H1 (cell line): ENCODE results near the gene SBF2. TPM values are rescaled to one million over a fixed set of nuclear protein-coding genes. Genes with fewer than 3 reads are reported as not detected.

Experiments
- CTCF ChIA-PET: fragments of 300-600 bp; sonication (Branson Sonifier 250); formaldehyde crosslinking; loops from one replicate; lab custom pipeline; 2021; ENCODE audit not compliant: partially characterized antibody; lab: Charles Lee
- POLR2A ChIA-PET: fragments of 300-600 bp; sonication (Branson Sonifier 250); formaldehyde crosslinking; loops from one replicate; lab custom pipeline; 2021; ENCODE audit warnings: inconsistent platforms; ENCODE audit not compliant: partially characterized antibody; lab: Charles Lee
- DNase-seq, 2 experiments: peaks; one replicate each; pipeline versions ENCODE4 v3.0.0 to v3.0.0-alpha.2; 2010 to 2022; ENCODE audit warnings: low spot score in 2 of 2, low read depth in 1 of 2, mixed read lengths in 1 of 2
- FAIRE-seq: peaks from 2 replicates; lab custom pipeline; 2011; peaks lifted over from hg19 to GRCh38; lab: Jason Lieb, UNC
- H2AFZ ChIP-seq: 2 replicates; pipeline ENCODE4 v1.8.1; 2012; ENCODE audit warnings: low read length, inconsistent platforms
- H2AK5ac ChIP-seq: 2 replicates; pipeline ENCODE4 v1.6.1; 2013; ENCODE audit warnings: low read depth, low read length
- H2BK120ac ChIP-seq: replicated peaks from 2 replicates; pipeline ENCODE3; 2013; ENCODE audit warnings: low read depth, low read length, inconsistent platforms
- H2BK12ac ChIP-seq: 2 replicates; pipeline ENCODE4 v1.6.1; 2013; ENCODE audit warnings: low read depth, low read length
- H2BK15ac ChIP-seq: 2 replicates; pipeline ENCODE4 v1.6.1; 2013; ENCODE audit warnings: low read length
- H2BK20ac ChIP-seq: 2 replicates; pipeline ENCODE4 v1.6.1; 2013; ENCODE audit warnings: low read length
- H2BK5ac ChIP-seq: 2 replicates; pipeline ENCODE4 v1.6.1; 2013; ENCODE audit warnings: low read depth, low read length
- H3K14ac ChIP-seq: 2 replicates; pipeline ENCODE4 v1.6.1; 2013; ENCODE audit warnings: inconsistent platforms; ENCODE audit not compliant: insufficient read length
- H3K18ac ChIP-seq: 2 replicates; pipeline ENCODE4 v1.6.1; 2013; ENCODE audit warnings: low read length; ENCODE audit errors: extremely low read depth
- H3K23ac ChIP-seq: 2 replicates; pipeline ENCODE4 v1.6.1; 2013; ENCODE audit warnings: inconsistent platforms; ENCODE audit not compliant: insufficient read length
- H3K23me2 ChIP-seq: 2 replicates; pipeline ENCODE4 v1.6.1; 2013; ENCODE audit warnings: low read depth, low read length
- H3K27ac ChIP-seq: 2 replicates; pipeline ENCODE4 v1.6.1; 2011; ENCODE audit warnings: low read depth, low read length, inconsistent platforms
- H3K27me3 ChIP-seq, 4 experiments: replicated peaks in 1 of 4; 1 replicate in 1 of 4; 2 replicates in 3 of 4; pipeline versions ENCODE4 v1.6.1 to v1.8.1; 2011 to 2013; ENCODE audit warnings: low read length in 3 of 4, mild to moderate bottlenecking in 3 of 4, inconsistent platforms in 2 of 4, mixed read lengths in 2 of 4, moderate library complexity in 1 of 4; ENCODE audit not compliant: control insufficient read depth in 3 of 4, insufficient read depth in 3 of 4; ENCODE audit errors: extremely low read depth in 1 of 4
- H3K36me3 ChIP-seq, 4 experiments: 2 replicates each; pipeline versions ENCODE4 v1.6.1 to v1.8.1; 2011 to 2013; ENCODE audit warnings: mild to moderate bottlenecking in 4 of 4, low read length in 3 of 4, moderate library complexity in 2 of 4, control low read depth in 1 of 4, inconsistent platforms in 1 of 4; ENCODE audit not compliant: insufficient read depth in 4 of 4, control insufficient read depth in 2 of 4
- H3K4ac ChIP-seq: replicated peaks from 2 replicates; pipeline ENCODE3; 2013; ENCODE audit warnings: low read length, low read depth, mixed read lengths, inconsistent platforms; ENCODE audit not compliant: insufficient read length
- H3K4me1 ChIP-seq, 4 experiments: replicated peaks in 1 of 4; 1 replicate in 1 of 4; 2 replicates in 3 of 4; pipeline versions ENCODE4 v1.6.1 to v1.8.1; 2011 to 2013; ENCODE audit warnings: low read length in 3 of 4, inconsistent platforms in 2 of 4, mixed read lengths in 1 of 4; ENCODE audit not compliant: insufficient read depth in 4 of 4, control insufficient read depth in 3 of 4
- H3K4me2 ChIP-seq, 2 experiments: 2 replicates each; pipeline versions ENCODE4 v1.6.1 to v1.8.1; 2011 to 2013; ENCODE audit warnings: low read depth in 2 of 2, low read length in 2 of 2, control low read depth in 1 of 2, inconsistent platforms in 1 of 2, mild to moderate bottlenecking in 1 of 2; ENCODE audit not compliant: insufficient read depth in 1 of 2
- H3K4me3 ChIP-seq, 4 experiments: fragments of 200-600, 300-600 bp in 1 of 4; sonication (generic), shearing (Covaris generic), sonication (Bioruptor Twin) in 1 of 4; 2 replicates each; pipeline versions ENCODE4 v1.5.1 to v1.8.1; 2011 to 2016; ENCODE audit warnings: low read length in 4 of 4, low read depth in 3 of 4, control low read depth in 2 of 4, inconsistent platforms in 2 of 4, mild to moderate bottlenecking in 2 of 4, mixed read lengths in 1 of 4, moderate library complexity in 1 of 4; ENCODE audit not compliant: insufficient read depth in 2 of 4; ENCODE audit errors: extremely low read depth in 1 of 4
- H3K56ac ChIP-seq: replicated peaks from 2 replicates; pipeline ENCODE3; 2013; ENCODE audit warnings: low read depth, mild to moderate bottlenecking, mixed read lengths, low read length, inconsistent platforms; ENCODE audit not compliant: insufficient read length
- H3K79me1 ChIP-seq: 2 replicates; pipeline ENCODE4 v1.6.1; 2013; ENCODE audit warnings: low read depth, low read length, control low read depth
- H3K79me2 ChIP-seq, 2 experiments: 2 replicates each; pipeline versions ENCODE4 v1.6.1 to v1.8.1; 2012 to 2013; ENCODE audit warnings: low read length in 2 of 2, mild to moderate bottlenecking in 2 of 2, inconsistent platforms in 1 of 2; ENCODE audit not compliant: insufficient read depth in 2 of 2, control insufficient read depth in 1 of 2
- H3K9ac ChIP-seq, 4 experiments: replicated peaks in 1 of 4; 1 replicate in 1 of 4; 2 replicates in 3 of 4; pipeline versions ENCODE4 v1.6.1 to v1.8.1; 2011 to 2013; ENCODE audit warnings: low read depth in 3 of 4, low read length in 3 of 4, control low read depth in 2 of 4, mild to moderate bottlenecking in 2 of 4, moderate library complexity in 2 of 4, inconsistent platforms in 1 of 4; ENCODE audit errors: extremely low read depth in 1 of 4
- H3K9me3 ChIP-seq, 2 experiments: 2 replicates each; pipeline versions ENCODE4 v1.6.1 to v1.8.1; 2012 to 2013; ENCODE audit warnings: mild to moderate bottlenecking in 2 of 2, moderate library complexity in 2 of 2, control low read depth in 1 of 2, inconsistent platforms in 1 of 2, low read depth in 1 of 2, low read length in 1 of 2, mixed read lengths in 1 of 2; ENCODE audit not compliant: insufficient read depth in 2 of 2
- H4K20me1 ChIP-seq, 2 experiments: replicated peaks in 1 of 2; 2 replicates each; pipeline versions ENCODE3 to v1.8.1; 2011 to 2013; ENCODE audit warnings: inconsistent platforms in 2 of 2, low read length in 2 of 2, mild to moderate bottlenecking in 1 of 2; ENCODE audit not compliant: insufficient read depth in 2 of 2, control insufficient read depth in 1 of 2
- H4K5ac ChIP-seq: 2 replicates; pipeline ENCODE4 v1.6.1; 2013; ENCODE audit warnings: low read length, low read depth, mixed read lengths, inconsistent platforms; ENCODE audit not compliant: insufficient read length
- H4K8ac ChIP-seq: 2 replicates; pipeline ENCODE4 v1.8.0; 2013; ENCODE audit warnings: mild to moderate bottlenecking, moderate library complexity, low read length, inconsistent platforms; ENCODE audit not compliant: insufficient read depth; ENCODE audit errors: extremely low read depth
- H4K91ac ChIP-seq: replicated peaks from 2 replicates; pipeline ENCODE3; 2013; ENCODE audit warnings: low read length, mixed read lengths, inconsistent platforms; ENCODE audit not compliant: insufficient read length
- BRCA1 ChIP-seq: IDR thresholded peaks from 2 replicates; pipeline ENCODE4 v1.6.1; 2012; ENCODE audit warnings: low read depth, low read length, improper control_type of control experiment
- CBX8 ChIP-seq: fragments of 300-800, 300-1000 bp; sonication (generic); IDR thresholded peaks from 2 replicates; pipeline ENCODE4 v1.7.1; 2016; ENCODE audit warnings: low read depth, low read length, borderline replicate concordance
- CHD1 ChIP-seq: IDR thresholded peaks from 2 replicates; pipeline ENCODE4 v1.6.1; 2012; ENCODE audit warnings: low read depth, low read length, improper control_type of control experiment
- GTF2F1 ChIP-seq: IDR thresholded peaks from 2 replicates; pipeline ENCODE4 v1.6.1; 2012; ENCODE audit warnings: low read depth, low read length, improper control_type of control experiment, borderline replicate concordance
- MAFK ChIP-seq: IDR thresholded peaks from 2 replicates; pipeline ENCODE4 v1.6.1; 2012; ENCODE audit warnings: low read depth, mild to moderate bottlenecking, improper control_type of control experiment, low read length
- POLR2A ChIP-seq, 2 experiments: IDR thresholded peaks; 1 replicate in 1 of 2; 2 replicates in 1 of 2; pipeline ENCODE4 v1.6.1; 2011; ENCODE audit warnings: low read depth in 2 of 2, low read length in 2 of 2, mild to moderate bottlenecking in 2 of 2; ENCODE audit errors: control extremely low read depth in 1 of 2
- POU5F1 ChIP-seq: IDR thresholded peaks from 2 replicates; pipeline ENCODE4 v1.6.1; 2011; ENCODE audit warnings: low read depth, mild to moderate bottlenecking, low read length, moderate library complexity
- SIN3A ChIP-seq, 2 experiments: IDR thresholded peaks in 1 of 2; conservative IDR thresholded peaks in 1 of 2; 2 replicates each; pipeline ENCODE4 v1.6.1; 2011 to 2012; ENCODE audit warnings: low read length in 2 of 2, improper control_type of control experiment in 1 of 2, low read depth in 1 of 2, mild to moderate bottlenecking in 1 of 2
- SIRT6 ChIP-seq: IDR thresholded peaks from one replicate; pipeline ENCODE4 v1.7.1; 2012; ENCODE audit warnings: low read length, inconsistent platforms
- TAF1 ChIP-seq: IDR thresholded peaks from 2 replicates; pipeline ENCODE4 v1.6.1; 2011; ENCODE audit warnings: mild to moderate bottlenecking, low read depth, low read length
- YY1 ChIP-seq: IDR thresholded peaks from 2 replicates; pipeline ENCODE4 v1.6.1; 2011; ENCODE audit warnings: low read depth, mild to moderate bottlenecking, low read length
- ZNF274 ChIP-seq: IDR thresholded peaks from 2 replicates; pipeline ENCODE4 v1.7.0; 2012; ENCODE audit warnings: low read length, borderline replicate concordance; ENCODE audit errors: extremely low read depth
- polyA plus RNA-seq, 7 experiments: library from polyadenylated mRNA; depleted of rRNA in 3 of 7; stranded (reverse) in 5 of 7; unstranded in 2 of 7; fragments of >200 nt in 5 of 7; fragments of 200-250 nt in 2 of 7; gene quantifications; 1 replicate in 5 of 7; 2 replicates in 1 of 7; 4 replicates in 1 of 7; pipeline versions ENCODE4 v1.2.1 to v1.2.3, GENCODE V29; 2011 to 2013; ENCODE audit warnings: missing spikeins in 2 of 7, mixed read lengths in 2 of 7
- total RNA-seq: library from RNA; stranded (reverse); fragmentation: NEBNext Ultra II Directional; extraction: Animal tissue kit (Norgen Biotek cat#: 25700); gene quantifications from 2 replicates; pipeline ENCODE4 v1.2.1, GENCODE V29; 2021

Gene SBF2
- total and polyA plus RNA-seq, 2 of the 8 experiments (the other 6 are each of a cell fraction or from before 2014, with no cell fraction given), result 36.7 to 50.5 TPM

DNA sequence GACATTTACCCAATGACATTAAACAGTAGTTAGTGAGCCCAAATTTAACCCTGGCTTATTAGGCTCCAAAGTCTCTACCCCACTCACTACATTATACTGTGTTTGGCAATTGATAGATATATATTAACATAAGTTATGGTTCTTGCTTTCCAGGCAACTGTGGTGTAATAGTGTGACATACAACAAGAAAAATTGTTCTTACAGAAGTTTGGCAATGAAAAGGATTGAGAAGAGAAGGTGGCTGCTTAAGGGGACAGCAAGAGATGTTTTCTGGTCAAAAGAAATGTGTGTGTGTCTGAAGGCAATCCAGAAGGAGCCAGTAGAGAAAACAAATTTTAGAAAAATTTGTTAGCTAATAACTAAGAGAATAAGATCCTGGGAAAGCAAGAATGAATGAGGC, 497.8 kb downstream of the SBF2 start:
- Histone ChIP-seq H3K36me3 (no peaks in the 10 kb centered on the region; a peak in 1 of 8 replicates), H2BK12ac (no peak overlapping the region), H3K56ac (no peak overlapping the region), H4K5ac (no peak overlapping the region), H3K4me3 (no peak overlapping the region), H3K27ac (no peak overlapping the region), H2AFZ (no peak overlapping the region), H2BK5ac (no peak overlapping the region), H3K79me1 (no peaks in the 10 kb centered on the region), H4K8ac (no peak overlapping the region), H3K27me3 (no peaks in the 10 kb centered on the region), H4K20me1 (no peaks in the 10 kb centered on the region), H2BK15ac (no peak overlapping the region), H3K23ac (no peak overlapping the region), H3K9me3 (no peaks in the 10 kb centered on the region), H2BK20ac (no peak overlapping the region), H3K4me1 (no peaks in the 10 kb centered on the region), H3K23me2 (no peaks in the 10 kb centered on the region), H2AK5ac (no peak overlapping the region), H3K9ac (no peak overlapping the region), H3K4ac (no peak overlapping the region), H4K91ac (no peak overlapping the region), H3K14ac (no peak overlapping the region), H3K79me2 (no peaks in the 10 kb centered on the region), H3K18ac (no peak overlapping the region), H3K4me2 (no peak overlapping the region), H2BK120ac (no peak overlapping the region)
- FAIRE-seq (no peak), DNase-seq (no peak)
- CTCF ChIA-PET, result interaction anchor here (0.6 to 1.4 kb wide), 6 partner anchors 10 to 517 kb away, joined by 3 to 4 read pairs (median 3); no protein-coding TSS in a partner anchor
- TF ChIP-seq POLR2A (IDR thresholded peaks at IDR 0.05; ENCODE audit: control extremely low read depth in 1 of 2, low read depth in 2 of 2, low read length in 2 of 2) (no peak), POU5F1 (no peak), TAF1 (no peak), CHD1 (no peak), MAFK (no peak), ZNF274 (no peak), YY1 (no peak), CBX8 (no peak), SIN3A (conservative IDR thresholded peaks at IDR 0.05 in 1 of 2, IDR thresholded peaks at IDR 0.05 in 1 of 2; ENCODE audit: low read depth in 1 of 2, low read length in 2 of 2) (no peak), SIRT6 (no peak), BRCA1 (no peak), GTF2F1 (no peak)
- POLR2A ChIA-PET, result interaction anchor here (1.3 to 1.5 kb wide), 2 partner anchors 8 to 24 kb away, joined by 3 to 4 read pairs; no protein-coding TSS in a partner anchor
